GM13977 (cell line): Measurements from ENCODE around the gene DIO1.

Experiments
- DNase-seq: peaks from one replicate; pipeline ENCODE4 v3.0.0; 2012; ENCODE audit warnings: low spot score
- in situ Hi-C: fragments of 300-500 bp; cut with MboI; formaldehyde crosslinking; loops from one replicate; pipeline ENCODE4 v1.12.0; 2022; ENCODE audit warnings: low sequenced_read_pairs, low pct_unique_long_range_greater_than_20kb, mixed read lengths, inconsistent platforms; ENCODE audit not compliant: unreplicated experiment
- TF ChIP-seq, protein P1 (sequence below): IDR thresholded peaks from 2 replicates; pipeline ENCODE4 v1.5.1; 2012; ENCODE audit warnings: mild to moderate bottlenecking, control low read depth; ENCODE audit not compliant: insufficient read depth; ENCODE audit errors: extremely low read depth, missing control alignments

Gene DIO1

DNA sequence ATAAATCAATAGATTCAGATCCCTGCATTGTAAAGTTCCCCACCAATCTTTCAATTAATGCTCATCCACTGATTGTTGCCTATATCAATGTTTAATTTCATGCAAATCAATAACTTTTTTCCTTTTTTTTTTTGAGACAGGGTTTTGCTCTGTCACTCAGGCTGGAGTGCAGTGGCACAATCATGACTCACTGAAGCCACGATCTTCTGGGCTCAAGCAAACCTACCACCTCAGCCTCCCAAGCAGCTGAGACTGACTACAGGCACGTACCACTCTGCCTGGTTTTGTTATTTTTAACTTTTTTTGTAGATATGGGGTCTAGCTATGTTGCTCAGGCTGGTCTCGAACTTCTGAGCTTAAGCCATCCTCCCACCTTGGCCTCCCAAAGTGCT is 25.7 kb downstream of the DIO1 start:
- TF ChIP-seq, protein P1, sequence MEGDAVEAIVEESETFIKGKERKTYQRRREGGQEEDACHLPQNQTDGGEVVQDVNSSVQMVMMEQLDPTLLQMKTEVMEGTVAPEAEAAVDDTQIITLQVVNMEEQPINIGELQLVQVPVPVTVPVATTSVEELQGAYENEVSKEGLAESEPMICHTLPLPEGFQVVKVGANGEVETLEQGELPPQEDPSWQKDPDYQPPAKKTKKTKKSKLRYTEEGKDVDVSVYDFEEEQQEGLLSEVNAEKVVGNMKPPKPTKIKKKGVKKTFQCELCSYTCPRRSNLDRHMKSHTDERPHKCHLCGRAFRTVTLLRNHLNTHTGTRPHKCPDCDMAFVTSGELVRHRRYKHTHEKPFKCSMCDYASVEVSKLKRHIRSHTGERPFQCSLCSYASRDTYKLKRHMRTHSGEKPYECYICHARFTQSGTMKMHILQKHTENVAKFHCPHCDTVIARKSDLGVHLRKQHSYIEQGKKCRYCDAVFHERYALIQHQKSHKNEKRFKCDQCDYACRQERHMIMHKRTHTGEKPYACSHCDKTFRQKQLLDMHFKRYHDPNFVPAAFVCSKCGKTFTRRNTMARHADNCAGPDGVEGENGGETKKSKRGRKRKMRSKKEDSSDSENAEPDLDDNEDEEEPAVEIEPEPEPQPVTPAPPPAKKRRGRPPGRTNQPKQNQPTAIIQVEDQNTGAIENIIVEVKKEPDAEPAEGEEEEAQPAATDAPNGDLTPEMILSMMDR, result no peak
- in situ Hi-C loops, result no loop called here
- no peak for DNase-seq

DNA sequence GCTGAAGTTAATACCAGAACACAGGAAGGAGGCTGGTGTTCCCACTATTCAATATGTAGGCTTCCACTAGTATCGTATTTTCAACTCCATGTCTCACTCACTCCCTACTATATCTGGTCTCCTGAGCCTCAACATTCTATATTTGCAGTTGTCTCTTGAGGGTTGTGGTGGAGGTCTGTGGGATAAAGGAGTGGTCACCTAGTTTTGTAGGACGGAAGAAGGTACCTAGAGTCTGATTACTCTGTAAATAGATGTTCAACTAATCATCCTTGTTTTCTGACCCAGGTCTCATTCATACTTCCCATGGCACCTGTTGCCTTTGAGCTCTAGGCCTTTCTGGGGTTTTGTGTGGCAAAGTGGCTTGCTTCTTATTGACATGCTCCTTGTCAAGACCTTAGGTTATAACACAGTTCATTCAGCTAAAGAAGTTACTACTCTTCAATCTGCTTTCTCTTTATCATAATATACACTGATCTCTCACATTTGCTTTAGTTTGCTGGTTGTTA is 33.4 kb downstream of the DIO1 start:
- TF ChIP-seq, protein P1, result no peak
- no peak for DNase-seq
- in situ Hi-C loops, result no loop called here

- in situ Hi-C loops, result no loop called here
- TF ChIP-seq, protein P1, result no peak
- DNase-seq, result no peak
Observed at GRCh38 chr1:53929246-53929960, 35.4 kb downstream of the DIO1 start.

DNA sequence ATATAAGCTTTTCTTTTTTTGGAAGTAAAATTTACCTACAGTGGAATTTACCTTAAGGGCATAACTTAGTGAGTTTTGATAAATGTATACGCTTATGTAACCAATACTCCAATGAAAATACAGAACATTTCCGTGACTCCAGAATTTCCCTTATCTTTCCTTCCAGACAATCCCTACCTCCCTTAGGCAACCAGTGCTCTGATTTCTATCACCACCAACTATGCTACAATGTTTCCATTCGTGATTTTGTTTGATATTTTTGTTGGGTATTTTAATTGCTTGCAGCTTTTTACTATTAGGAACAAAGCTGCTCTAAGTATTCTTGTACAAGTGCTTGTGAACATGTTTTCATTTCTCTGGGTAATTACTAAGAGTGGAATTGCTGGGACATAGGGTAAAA is 36.9 kb downstream of the DIO1 start:
- in situ Hi-C loops, result no loop called here
- no peak for DNase-seq
- TF ChIP-seq, protein P1, result no peak

- no peak for DNase-seq
- TF ChIP-seq, protein P1, result no peak
- in situ Hi-C loops, result no loop called here
Observed at GRCh38 chr1:53931523-53931922, 37.5 kb downstream of the DIO1 start.

GRCh38 chr1:53934170-53934765 is 40.3 kb downstream of the DIO1 start:
- in situ Hi-C loops, result no loop called here
- TF ChIP-seq, protein P1, result no peak
- no peak for DNase-seq
